ENCODE measurements around the gene POLDIP2.

POLDIP2 gene

GRCh38 chr17:28388106-28388505, 30.8 kb upstream of the POLDIP2 start:
- DNase-seq, result no peak

GRCh38 chr17:28386391-28386790, 29.1 kb upstream of the POLDIP2 start:
- no peak for DNase-seq

DNA sequence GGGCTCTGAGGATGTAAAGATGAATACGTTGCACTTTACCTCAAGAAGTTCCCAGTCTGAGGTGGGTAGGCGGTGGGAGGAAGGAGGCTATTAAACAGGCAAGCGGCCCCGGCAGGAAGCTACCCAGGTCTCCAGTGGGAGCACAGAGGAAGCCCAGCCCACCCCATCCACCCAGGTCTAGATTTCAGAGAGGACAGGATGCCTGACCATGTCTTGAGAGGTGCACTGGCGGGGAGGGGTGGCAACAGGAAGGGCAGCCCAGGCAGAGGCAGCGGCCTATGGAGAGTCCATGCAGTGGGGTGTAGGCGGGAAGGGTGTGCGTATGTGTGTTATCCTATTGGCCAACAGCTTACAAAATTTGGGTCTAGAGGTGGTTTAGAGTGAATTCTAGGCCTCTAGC, 28.1 kb upstream of the POLDIP2 start:
- DNase-seq, result peak in 2 of 3 experiments; percentile 32 to 47

- DNase-seq, result peak in 1 of 3 experiments; percentile 73
Measured at GRCh38 chr17:28385037-28385400, 27.7 kb upstream of the POLDIP2 start.

DNA sequence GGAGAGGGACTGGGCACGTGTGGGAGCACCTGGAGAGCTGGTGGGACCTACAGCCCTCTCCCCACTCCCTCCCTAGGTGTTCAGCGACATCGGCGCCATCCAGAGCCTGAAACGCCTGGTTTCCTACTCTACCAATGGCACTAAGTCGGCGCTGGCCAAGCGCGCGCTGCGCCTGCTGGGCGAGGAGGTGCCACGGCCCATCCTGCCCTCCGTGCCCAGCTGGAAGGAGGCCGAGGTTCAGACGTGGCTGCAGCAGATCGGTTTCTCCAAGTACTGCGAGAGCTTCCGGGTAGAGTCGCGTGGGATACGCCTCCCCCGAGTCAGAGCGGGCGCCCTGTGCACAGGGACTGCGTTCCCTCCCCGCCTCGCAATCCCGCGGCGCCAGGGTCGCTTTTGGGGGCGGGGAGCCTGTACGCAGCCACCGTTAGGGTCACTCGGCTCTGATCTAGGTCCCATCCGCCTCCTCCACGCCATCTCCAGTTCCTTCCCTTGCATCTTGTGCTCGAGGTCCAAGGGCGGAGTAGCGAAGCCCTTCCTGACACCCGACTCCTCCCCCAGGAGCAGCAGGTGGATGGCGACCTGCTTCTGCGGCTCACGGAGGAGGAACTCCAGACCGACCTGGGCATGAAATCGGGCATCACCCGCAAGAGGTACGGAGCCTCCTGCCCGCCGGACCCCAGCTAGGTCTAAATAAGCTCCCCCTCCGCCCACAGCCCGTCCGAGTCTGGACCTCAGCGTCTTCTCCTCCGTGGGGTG, 27.1 kb upstream of the POLDIP2 start:
- DNase-seq, result peak; percentile 82 to 88 (median 86)

DNA sequence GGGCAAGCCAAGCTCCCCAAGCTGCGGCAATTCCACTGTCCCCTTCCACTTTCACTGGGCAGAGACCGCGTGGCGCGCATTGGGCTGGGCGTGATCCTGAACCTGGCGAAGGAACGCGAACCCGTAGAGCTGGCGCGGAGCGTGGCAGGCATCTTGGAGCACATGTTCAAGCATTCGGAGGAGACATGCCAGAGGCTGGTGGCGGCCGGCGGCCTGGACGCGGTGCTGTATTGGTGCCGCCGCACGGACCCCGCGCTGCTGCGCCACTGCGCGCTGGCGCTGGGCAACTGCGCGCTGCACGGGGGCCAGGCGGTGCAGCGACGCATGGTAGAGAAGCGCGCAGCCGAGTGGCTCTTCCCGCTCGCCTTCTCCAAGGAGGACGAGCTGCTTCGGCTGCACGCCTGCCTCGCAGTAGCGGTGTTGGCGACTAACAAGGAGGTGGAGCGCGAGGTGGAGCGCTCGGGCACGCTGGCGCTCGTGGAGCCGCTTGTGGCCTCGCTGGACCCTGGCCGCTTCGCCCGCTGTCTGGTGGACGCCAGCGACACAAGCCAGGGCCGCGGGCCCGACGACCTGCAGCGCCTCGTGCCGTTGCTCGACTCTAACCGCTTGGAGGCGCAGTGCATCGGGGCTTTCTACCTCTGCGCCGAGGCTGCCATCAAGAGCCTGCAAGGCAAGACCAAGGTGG, 24.0 kb upstream of the POLDIP2 start:
- DNase-seq, result no peak

- DNase-seq, result no peak
Measured at GRCh38 chr17:28379814-28380801, 22.8 kb upstream of the POLDIP2 start.

DNA sequence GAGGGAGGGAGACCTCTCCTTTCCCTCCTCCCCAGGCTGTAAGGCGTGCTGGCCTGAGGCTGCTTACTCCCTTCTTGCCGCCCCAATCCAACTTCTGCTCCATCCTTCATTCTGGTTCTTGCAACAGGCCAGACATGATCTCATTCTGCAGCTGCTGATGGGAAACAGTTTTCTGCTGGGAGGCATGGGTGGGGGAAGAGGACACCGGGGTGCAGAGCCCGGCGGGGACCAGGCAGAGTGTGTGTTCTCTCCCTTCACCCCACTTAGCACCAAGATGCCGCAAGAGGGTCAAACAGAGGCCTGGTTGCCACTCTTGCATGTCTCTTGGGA, 15.6 kb upstream of the POLDIP2 start:
- DNase-seq, result no peak

GRCh38 chr17:28372203-28372944, 15.0 kb upstream of the POLDIP2 start:
- DNase-seq, result peak; percentile 39 to 70 (median 42)

GRCh38 chr17:28371245-28372202, 14.2 kb upstream of the POLDIP2 start, which contains the start of gene SARM1:
Gene SARM1 (plus strand): TSS chr17:28371694. CDS start chr17:28372033, 339 bp downstream.
- DNase-seq, result peak; percentile 90 to 97 (median 93)

- no peak for DNase-seq
Measured at GRCh38 chr17:28370744-28371103, 13.4 kb upstream of the POLDIP2 start.

DNA sequence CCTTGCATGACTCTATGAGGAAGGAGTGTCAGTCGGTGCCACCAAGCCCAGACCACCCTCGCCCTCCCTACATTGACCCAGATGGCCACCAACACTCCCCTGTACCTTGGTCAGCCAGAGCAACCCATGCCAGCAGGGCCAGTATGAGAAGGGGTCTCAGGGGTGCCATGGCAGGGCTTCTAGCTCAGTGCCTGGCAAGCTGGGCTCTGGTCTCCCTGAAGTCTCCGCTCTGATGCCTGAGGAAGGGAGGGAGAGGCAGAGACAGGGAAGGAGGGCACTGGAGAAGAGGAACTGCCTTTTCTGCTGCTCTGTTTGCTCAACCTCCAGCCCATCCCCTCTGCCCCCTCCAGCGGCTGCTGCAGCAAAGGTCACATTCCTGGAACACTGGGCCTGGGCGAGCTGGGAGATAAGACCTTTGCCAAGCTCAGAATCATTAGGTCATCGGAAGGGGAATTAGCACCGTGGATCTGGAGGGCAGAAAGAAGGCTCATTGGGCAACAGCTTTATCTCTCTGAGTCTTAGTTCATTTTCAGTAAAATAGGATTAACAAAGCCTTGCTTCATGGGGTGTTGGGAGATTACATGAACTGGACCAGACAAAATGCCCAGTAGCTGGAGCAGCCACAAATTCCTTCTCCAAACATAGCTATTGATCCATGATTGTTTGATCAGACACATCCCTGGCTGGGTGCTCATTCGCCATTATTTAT, 12.9 kb upstream of the POLDIP2 start, which contains the start of gene VTN:
TSS of gene VTN (minus strand) at position 273 of the 709 bp plus-strand sequence. CDS start at position 169, 104 bp downstream.
- peak in 2 of 3 experiments; percentile 19 to 38 for DNase-seq

GRCh38 chr17:28369684-28370034, 12.3 kb upstream of the POLDIP2 start:
- no peak for DNase-seq

GRCh38 chr17:28368915-28369683, 11.8 kb upstream of the POLDIP2 start:
- no peak for DNase-seq

DNA sequence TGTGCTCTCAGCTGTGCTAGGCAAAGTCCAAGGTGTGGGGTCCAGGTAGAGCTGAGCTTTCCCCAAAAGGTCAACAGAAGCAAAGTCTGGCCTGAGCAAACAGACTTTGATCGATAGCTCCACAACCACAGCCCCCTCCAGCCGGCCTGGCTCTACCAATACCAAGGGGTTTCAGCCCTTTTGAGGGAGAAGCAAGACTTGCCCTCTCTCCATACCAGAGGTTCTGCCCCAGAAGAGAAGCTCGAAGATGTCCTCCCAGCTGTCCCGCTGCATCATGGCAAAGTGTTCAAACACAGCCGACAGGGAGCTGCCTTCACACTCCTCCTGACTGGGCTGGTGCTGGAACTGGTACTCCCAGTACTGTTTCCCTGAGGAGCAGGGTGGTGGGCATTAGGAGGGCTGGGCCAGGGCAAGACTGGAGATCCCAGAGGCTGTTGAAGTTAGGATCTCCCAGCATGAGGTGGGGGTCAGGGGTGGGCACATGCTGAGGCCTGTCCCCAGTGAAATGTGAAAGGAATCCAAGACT, 11.0 kb upstream of the POLDIP2 start:
- DNase-seq, result no peak

DNA sequence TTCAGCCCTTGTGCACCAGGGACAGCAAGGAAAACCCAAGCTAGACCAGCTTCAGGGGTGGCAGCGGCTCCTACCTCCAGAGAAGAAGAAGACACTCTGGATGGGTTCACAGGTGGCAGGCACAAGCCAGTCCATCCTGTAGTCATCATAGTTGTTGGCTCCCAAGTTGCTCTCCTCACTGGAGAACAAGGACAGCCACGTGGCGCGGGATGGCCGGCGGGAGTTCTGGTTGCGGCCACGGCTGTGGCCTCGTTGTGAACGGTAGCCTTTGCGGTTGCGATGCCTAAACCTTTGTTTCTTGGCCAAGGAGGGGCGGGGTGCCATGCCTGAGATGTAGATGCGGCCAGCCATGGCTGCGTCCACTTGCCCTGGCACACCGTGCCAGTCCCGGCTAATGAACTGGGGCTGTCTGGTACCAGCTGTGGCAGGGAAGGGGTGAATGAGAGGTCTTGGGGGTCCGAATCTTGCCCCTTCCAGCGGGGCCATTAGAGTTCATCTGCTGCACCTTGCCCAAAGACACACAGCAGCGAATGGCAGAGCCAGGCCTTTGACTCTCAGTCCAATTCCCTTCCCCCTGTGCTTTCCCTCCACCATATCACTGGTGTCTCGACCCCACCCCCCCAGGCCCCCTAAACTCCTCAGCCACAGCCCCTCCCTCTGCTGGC, 10.4 kb upstream of the POLDIP2 start:
- no peak for DNase-seq

- DNase-seq, result no peak
Measured at GRCh38 chr17:28366605-28367004, 9.3 kb upstream of the POLDIP2 start.

GRCh38 chr17:28365487-28365886, 8.2 kb upstream of the POLDIP2 start:
- no peak for DNase-seq
